Measurements from ENCODE around the gene IER3IP1. TPM values are rescaled to one million over a fixed set of nuclear protein-coding genes. Genes with fewer than 3 reads are reported as not detected.
A peak's percentile ranks its signal among the peaks of the same experiment; 100 is the strongest.
"Not testable (repeated sequence)": the region's sequence is repeated elsewhere in the genome, so short reads cannot be mapped to it uniquely, and the experiment has no call there.

Gene IER3IP1
- total and polyA plus RNA-seq, 9 donors: 8.9 to 14.0 (median 12.1) TPM

DNA sequence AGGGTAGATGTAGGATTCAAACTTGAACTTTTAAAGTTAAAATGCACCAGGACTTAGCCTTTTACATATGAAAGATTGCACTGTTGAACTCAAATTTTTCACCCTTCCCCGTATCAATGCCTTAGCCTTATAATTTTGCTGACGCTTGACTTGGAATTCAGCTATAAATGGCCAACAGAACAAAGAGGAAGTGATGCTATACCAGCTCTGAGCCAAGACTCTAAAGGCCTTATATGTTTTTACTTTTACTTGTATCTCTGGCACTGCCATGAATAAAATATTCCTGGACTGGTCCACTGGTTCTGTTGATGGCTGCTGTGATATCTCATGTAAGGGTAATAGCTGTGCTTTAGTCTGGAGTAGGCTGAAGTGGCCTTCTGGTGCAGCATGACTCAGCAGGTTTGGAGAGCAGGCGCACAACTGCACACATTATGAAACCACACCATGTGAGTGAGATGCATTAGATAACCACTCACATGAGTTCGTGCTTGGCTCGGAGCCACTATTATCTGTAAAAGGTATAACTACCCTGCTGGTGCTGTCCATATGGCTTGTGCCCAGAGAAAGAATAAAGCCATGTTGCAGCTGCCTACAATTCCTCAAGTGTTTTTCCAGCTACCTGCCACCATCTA lies 8.4 kb upstream of the IER3IP1 start:
- Histone ChIP-seq H3K4me3 (no peak overlapping the region), H3K4me1 (ENCODE audit: insufficient read depth) (no peaks in the 10 kb centered on the region), H3K9me3 (no peaks in the 10 kb centered on the region), H3K27ac (no peak overlapping the region), H3K36me3 (no peaks in the 10 kb centered on the region), H3K27me3 (no peaks in the 10 kb centered on the region)
- WGBS, 3 donors: 85 to 92% (median 87%) methylated on average over 5 of the region's 5 CpGs
- TF ChIP-seq, protein P1, sequence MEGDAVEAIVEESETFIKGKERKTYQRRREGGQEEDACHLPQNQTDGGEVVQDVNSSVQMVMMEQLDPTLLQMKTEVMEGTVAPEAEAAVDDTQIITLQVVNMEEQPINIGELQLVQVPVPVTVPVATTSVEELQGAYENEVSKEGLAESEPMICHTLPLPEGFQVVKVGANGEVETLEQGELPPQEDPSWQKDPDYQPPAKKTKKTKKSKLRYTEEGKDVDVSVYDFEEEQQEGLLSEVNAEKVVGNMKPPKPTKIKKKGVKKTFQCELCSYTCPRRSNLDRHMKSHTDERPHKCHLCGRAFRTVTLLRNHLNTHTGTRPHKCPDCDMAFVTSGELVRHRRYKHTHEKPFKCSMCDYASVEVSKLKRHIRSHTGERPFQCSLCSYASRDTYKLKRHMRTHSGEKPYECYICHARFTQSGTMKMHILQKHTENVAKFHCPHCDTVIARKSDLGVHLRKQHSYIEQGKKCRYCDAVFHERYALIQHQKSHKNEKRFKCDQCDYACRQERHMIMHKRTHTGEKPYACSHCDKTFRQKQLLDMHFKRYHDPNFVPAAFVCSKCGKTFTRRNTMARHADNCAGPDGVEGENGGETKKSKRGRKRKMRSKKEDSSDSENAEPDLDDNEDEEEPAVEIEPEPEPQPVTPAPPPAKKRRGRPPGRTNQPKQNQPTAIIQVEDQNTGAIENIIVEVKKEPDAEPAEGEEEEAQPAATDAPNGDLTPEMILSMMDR (IDR thresholded peaks at IDR 0.05): no peak
- TF ChIP-seq EP300 (IDR thresholded peaks at IDR 0.05) (no peak), POLR2A (IDR thresholded peaks at IDR 0.05) (no peak)
- DNase-seq: no peak
- intact Hi-C loops (cut with DNase I): no loop called here

DNA sequence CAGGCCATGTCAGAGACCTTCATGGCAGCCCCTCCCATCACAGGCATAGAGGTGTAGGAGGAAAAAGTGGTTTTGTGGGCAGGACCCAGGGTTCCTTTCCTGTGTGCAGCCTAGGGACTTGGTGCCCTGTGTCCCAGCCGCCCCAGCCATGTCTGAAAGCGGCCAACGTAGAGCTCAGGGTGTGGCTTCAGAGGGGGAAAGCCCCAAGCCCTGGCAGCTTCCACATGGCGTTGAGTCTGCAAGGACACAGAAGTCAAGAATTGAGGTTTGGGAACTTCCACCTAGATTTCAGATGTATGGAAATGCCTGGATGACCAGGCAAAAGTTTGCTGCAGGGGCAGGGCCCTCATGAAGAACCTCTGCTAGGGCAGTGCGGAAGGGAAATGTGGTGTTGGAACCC lies 6.0 kb upstream of the IER3IP1 start:
- DNase-seq; H3K4me1 ChIP-seq (ENCODE audit: insufficient read depth); H3K27ac ChIP-seq; H3K27me3 ChIP-seq; H3K36me3 ChIP-seq; intact Hi-C loops (cut with DNase I); H3K4me3 ChIP-seq; H3K9me3 ChIP-seq: not testable (repeated sequence)
- 84 to 89% (median 87%) methylated on average over 5 of the region's 5 CpGs for WGBS, 3 donors

DNA sequence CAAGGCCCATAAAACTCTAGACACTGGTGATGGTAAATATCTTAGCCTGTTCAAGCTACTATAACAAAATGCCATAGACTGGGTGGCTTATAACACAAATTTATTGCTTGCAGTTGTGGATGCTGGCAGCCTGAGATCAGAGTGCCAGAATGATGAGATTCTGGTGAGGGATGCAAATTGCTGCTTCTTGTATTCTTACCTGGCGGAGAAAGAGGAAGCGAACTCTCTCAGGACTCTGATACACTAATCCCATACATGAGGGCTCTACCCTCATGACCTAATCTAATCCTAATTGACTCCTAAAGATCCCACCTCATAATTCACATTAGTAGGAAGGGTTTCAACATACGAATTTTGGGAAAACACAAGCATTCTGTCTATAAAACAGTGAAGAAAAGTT lies 4.6 kb upstream of the IER3IP1 start:
- H3K27me3 ChIP-seq: no peaks in the 10 kb centered on the region
- no peak for DNase-seq
- H3K4me1 ChIP-seq (ENCODE audit: insufficient read depth): peaks cover 2% of the 10 kb centered on the region
- no peaks in the 10 kb centered on the region for H3K36me3 ChIP-seq
- TF ChIP-seq, protein P1 (IDR thresholded peaks at IDR 0.05): no peak
- TF ChIP-seq POLR2A (IDR thresholded peaks at IDR 0.05) (no peak), EP300 (IDR thresholded peaks at IDR 0.05) (no peak)
- intact Hi-C loops (cut with DNase I): no loop called here
- H3K4me3 ChIP-seq: no peak overlapping the region
- no peak overlapping the region for H3K27ac ChIP-seq
- 77 to 82% (median 79%) methylated on average over 3 of the region's 3 CpGs for WGBS, 3 donors
- no peaks in the 10 kb centered on the region for H3K9me3 ChIP-seq

DNA sequence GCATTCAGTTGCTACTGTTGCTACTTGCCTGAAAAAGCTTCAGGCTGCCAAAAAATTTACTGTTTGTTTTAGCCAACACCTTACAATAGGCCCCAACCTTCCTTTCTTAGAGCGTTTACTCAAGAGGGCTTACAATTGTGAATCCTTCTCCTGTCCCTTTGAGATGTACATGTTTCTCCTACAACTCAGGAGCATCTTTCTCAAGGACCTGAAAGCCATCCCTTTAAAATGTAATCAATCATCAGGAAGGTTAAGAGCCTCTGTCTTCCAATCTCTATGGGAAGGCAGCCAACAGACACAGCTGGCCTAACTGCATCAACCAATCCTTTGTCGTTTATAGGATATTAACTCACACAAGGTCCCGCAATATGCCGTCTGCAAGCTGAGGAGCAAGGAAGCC lies 3.4 kb upstream of the IER3IP1 start:
- no peak overlapping the region for H3K27ac ChIP-seq
- intact Hi-C loops (cut with DNase I): no loop called here
- DNase-seq: no peak
- peaks cover 5% of the 10 kb centered on the region for H3K4me1 ChIP-seq (ENCODE audit: insufficient read depth)
- WGBS, 3 donors: 13 to 20% (median 13%) methylated on average over 4 of the region's 4 CpGs
- H3K9me3 ChIP-seq: no peaks in the 10 kb centered on the region
- H3K4me3 ChIP-seq: no peak overlapping the region
- H3K36me3 ChIP-seq: no peaks in the 10 kb centered on the region
- no peaks in the 10 kb centered on the region for H3K27me3 ChIP-seq
- TF ChIP-seq POLR2A (IDR thresholded peaks at IDR 0.05) (no peak), EP300 (IDR thresholded peaks at IDR 0.05) (no peak)
- TF ChIP-seq, protein P1 (IDR thresholded peaks at IDR 0.05): no peak

DNA sequence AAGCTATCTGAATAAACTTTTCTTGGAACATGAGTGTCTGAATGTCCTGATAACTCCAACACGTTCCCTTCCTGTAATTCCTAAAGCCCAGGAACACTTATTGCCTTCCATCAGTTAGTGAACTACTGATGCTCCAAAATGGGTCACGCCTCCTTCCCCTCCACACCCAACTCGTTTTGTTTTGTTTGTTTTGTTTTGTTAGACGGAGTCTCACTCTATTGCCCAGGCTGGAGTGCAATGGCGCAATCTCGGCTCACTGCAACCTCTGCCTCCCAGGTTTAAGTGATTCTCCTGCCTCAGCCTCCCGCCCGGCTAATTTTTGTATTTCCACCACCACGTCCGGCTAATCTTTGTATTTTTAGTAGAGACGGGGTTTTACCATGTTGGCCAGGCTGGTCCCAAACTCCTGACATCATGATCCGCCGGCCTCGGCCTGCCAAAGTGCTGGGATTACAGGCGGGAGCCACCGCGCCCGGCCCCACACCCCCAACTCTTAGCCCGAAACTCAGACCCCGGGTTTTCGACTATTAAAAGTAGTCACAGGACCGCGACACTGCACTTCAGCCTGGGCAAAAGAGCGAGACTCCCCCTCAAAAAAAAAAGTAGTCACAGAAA lies 774 bp downstream of the IER3IP1 start:
- Histone ChIP-seq H3K27ac (peak overlapping the region; percentile 2 to 68), H3K4me3 (peak overlapping the region; percentile 99), H3K36me3 (no peaks in the 10 kb centered on the region), H3K27me3 (no peaks in the 10 kb centered on the region), H3K9me3 (no peaks in the 10 kb centered on the region), H3K4me1 (ENCODE audit: insufficient read depth) (peaks cover 10% of the 10 kb centered on the region)
- WGBS, 3 donors: 1 to 2% (median 1%) methylated on average over 24 of the region's 24 CpGs
- peak in 2 of 5 donors; percentile 34 to 47 for DNase-seq
- TF ChIP-seq POLR2A (IDR thresholded peaks at IDR 0.05): no peak
- TF ChIP-seq, protein P1 (IDR thresholded peaks at IDR 0.05): no peak
- no peak for TF ChIP-seq EP300 (IDR thresholded peaks at IDR 0.05)
- intact Hi-C loops (cut with DNase I): no loop called here

Data from ovary (tissue), 9 donors.